ENCODE results near the gene ATP6V0D1. TPM values are rescaled to one million over a fixed set of nuclear protein-coding genes. Genes with fewer than 3 reads are reported as not detected.

Gene ATP6V0D1
- polyA plus RNA-seq, 1 of the 3 experiments (the other 2 are of a cell fraction): 135 TPM

- H3K79me2 ChIP-seq (ENCODE audit: insufficient read depth): no peaks in the 10 kb centered on the region
- no peaks in the 10 kb centered on the region for H3K36me3 ChIP-seq (replicated peaks in 1 of 2; ENCODE audit: control insufficient read depth in 1 of 2, insufficient read depth in 2 of 2, low read length in 1 of 2)
- peak overlapping the region in 1 of 2 experiments; percentile 40; a peak in 1 of 4 replicates for H3K4me3 ChIP-seq (ENCODE audit: low read depth in 2 of 2, low read length in 1 of 2)
- no peak for DNase-seq
- H4K20me1 ChIP-seq (ENCODE audit: insufficient read depth): no peaks in the 10 kb centered on the region
- H3K9ac ChIP-seq: no peak overlapping the region
- peak overlapping the region; percentile 74 for H3K4me2 ChIP-seq
- no peak overlapping the region for H3K27ac ChIP-seq (ENCODE audit: low read depth in 2 of 2, low read length in 1 of 2)
- CTCF ChIA-PET: interaction anchor here (1.2 to 5.9 kb wide), 7 partner anchors 12 to 51 kb away, joined by 4 to 76 read pairs (median 9); partner anchors contain the start of genes ATP6V0D1 and ZDHHC1
- no peak overlapping the region for H2AFZ ChIP-seq (ENCODE audit: low read depth)
- 59% methylated on average over 9 of the region's 13 CpGs for WGBS (ENCODE audit: low lambda C conversion rate)
- no peaks in the 10 kb centered on the region for H3F3A ChIP-seq (replicated peaks; ENCODE audit: insufficient read depth)
- peaks cover 0 to 12% of the 10 kb centered on the region in 2 experiments; a peak in 1 of 4 replicates for H3K4me1 ChIP-seq (ENCODE audit: control insufficient read depth in 1 of 2, insufficient read depth in 2 of 2, low read depth in 1 of 2, low read length in 1 of 2)
- H3K9me2 ChIP-seq: no peaks in the 10 kb centered on the region
- H3K27me3 ChIP-seq (ENCODE audit: insufficient read depth): no peaks in the 10 kb centered on the region; the same call in 1 of the 2 replicates
- TF ChIP-seq, protein P1, sequence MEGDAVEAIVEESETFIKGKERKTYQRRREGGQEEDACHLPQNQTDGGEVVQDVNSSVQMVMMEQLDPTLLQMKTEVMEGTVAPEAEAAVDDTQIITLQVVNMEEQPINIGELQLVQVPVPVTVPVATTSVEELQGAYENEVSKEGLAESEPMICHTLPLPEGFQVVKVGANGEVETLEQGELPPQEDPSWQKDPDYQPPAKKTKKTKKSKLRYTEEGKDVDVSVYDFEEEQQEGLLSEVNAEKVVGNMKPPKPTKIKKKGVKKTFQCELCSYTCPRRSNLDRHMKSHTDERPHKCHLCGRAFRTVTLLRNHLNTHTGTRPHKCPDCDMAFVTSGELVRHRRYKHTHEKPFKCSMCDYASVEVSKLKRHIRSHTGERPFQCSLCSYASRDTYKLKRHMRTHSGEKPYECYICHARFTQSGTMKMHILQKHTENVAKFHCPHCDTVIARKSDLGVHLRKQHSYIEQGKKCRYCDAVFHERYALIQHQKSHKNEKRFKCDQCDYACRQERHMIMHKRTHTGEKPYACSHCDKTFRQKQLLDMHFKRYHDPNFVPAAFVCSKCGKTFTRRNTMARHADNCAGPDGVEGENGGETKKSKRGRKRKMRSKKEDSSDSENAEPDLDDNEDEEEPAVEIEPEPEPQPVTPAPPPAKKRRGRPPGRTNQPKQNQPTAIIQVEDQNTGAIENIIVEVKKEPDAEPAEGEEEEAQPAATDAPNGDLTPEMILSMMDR (IDR thresholded peaks at IDR 0.05): no peak
- no peak for TF ChIP-seq GATA2 (CRISPR knock-in tag; IDR thresholded peaks at IDR 0.05)
- TF ChIP-seq RAD21 (IDR thresholded peaks at IDR 0.05; ENCODE audit: low read length): no peak
- no peak for TF ChIP-seq NFIC (IDR thresholded peaks at IDR 0.05; ENCODE audit: borderline replicate concordance)
- TF ChIP-seq YY1 (IDR thresholded peaks at IDR 0.05; ENCODE audit: low read depth): no peak
- no peak for TF ChIP-seq TAF1 (IDR thresholded peaks at IDR 0.05; ENCODE audit: borderline replicate concordance, low read depth, low read length)
- no peak for TF ChIP-seq FOXJ3 (CRISPR knock-in tag; IDR thresholded peaks at IDR 0.05)
- no peak for TF ChIP-seq POLR2AphosphoS5 (IDR thresholded peaks at IDR 0.05; ENCODE audit: low read depth, low read length)
- no peak for TF ChIP-seq NRF1 (IDR thresholded peaks at IDR 0.05; ENCODE audit: low read depth, low read length)
- no peak for TF ChIP-seq TCF12 (IDR thresholded peaks at IDR 0.05)
- TF ChIP-seq MEF2A (IDR thresholded peaks at IDR 0.05; ENCODE audit: borderline replicate concordance, low read depth): no peak
- no peak for TF ChIP-seq JUND (IDR thresholded peaks at IDR 0.05)
- no peak for TF ChIP-seq EP300 (IDR thresholded peaks at IDR 0.05; ENCODE audit: borderline replicate concordance in 1 of 2, low read depth in 1 of 2, low read length in 1 of 2)
- no peak for TF ChIP-seq RXRA (IDR thresholded peaks at IDR 0.05; ENCODE audit: borderline replicate concordance, low read depth)
- TF ChIP-seq SMC3 (IDR thresholded peaks at IDR 0.05; ENCODE audit: low read depth, low read length): no peak
- TF ChIP-seq, protein P2, sequence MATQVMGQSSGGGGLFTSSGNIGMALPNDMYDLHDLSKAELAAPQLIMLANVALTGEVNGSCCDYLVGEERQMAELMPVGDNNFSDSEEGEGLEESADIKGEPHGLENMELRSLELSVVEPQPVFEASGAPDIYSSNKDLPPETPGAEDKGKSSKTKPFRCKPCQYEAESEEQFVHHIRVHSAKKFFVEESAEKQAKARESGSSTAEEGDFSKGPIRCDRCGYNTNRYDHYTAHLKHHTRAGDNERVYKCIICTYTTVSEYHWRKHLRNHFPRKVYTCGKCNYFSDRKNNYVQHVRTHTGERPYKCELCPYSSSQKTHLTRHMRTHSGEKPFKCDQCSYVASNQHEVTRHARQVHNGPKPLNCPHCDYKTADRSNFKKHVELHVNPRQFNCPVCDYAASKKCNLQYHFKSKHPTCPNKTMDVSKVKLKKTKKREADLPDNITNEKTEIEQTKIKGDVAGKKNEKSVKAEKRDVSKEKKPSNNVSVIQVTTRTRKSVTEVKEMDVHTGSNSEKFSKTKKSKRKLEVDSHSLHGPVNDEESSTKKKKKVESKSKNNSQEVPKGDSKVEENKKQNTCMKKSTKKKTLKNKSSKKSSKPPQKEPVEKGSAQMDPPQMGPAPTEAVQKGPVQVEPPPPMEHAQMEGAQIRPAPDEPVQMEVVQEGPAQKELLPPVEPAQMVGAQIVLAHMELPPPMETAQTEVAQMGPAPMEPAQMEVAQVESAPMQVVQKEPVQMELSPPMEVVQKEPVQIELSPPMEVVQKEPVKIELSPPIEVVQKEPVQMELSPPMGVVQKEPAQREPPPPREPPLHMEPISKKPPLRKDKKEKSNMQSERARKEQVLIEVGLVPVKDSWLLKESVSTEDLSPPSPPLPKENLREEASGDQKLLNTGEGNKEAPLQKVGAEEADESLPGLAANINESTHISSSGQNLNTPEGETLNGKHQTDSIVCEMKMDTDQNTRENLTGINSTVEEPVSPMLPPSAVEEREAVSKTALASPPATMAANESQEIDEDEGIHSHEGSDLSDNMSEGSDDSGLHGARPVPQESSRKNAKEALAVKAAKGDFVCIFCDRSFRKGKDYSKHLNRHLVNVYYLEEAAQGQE (IDR thresholded peaks at IDR 0.05; ENCODE audit: low read depth, low read length): no peak
- no peak for TF ChIP-seq TEAD4 (IDR thresholded peaks at IDR 0.05; ENCODE audit: borderline replicate concordance, insufficient read depth)
- POLR2A ChIA-PET: no interaction called here
- no peaks in the 10 kb centered on the region for H3K9me3 ChIP-seq
Measured at GRCh38 chr16:67429799-67430503, 51.0 kb downstream of the ATP6V0D1 start.

Data from SK-N-SH (cell line).